Erythroblast (primary cell): ENCODE data around the gene HRH3.

Source experiments
- DNase-seq, 2 experiments: peaks; one replicate each; lab custom pipeline; 2025; lab: John Stamatoyannopoulos, UW
- GATA1 ChIP-seq: IDR thresholded peaks from 2 replicates; pipeline ENCODE4 v1.6.1; 2011; ENCODE audit warnings: low read depth, mild to moderate bottlenecking, control low read depth, low read length, moderate library complexity
- POLR2A ChIP-seq: IDR thresholded peaks from 2 replicates; pipeline ENCODE4 v1.6.1; 2011; ENCODE audit warnings: mild to moderate bottlenecking, low read length

The HRH3 gene

GRCh38 chr20:62171245-62171644, 48.8 kb downstream of the HRH3 start:
- DNase-seq = no peak
- TF ChIP-seq GATA1 = no peak
- no peak for TF ChIP-seq POLR2A

- no peak for TF ChIP-seq POLR2A
- no peak for TF ChIP-seq GATA1
These were observed 49.5 kb downstream of the HRH3 start for GRCh38 chr20:62170536-62170935.

GRCh38 chr20:62168890-62169435, 51.1 kb downstream of the HRH3 start:
- TF ChIP-seq POLR2A (no peak), GATA1 (no peak)
- no peak for DNase-seq

More at GRCh38 chr20:62170536-62170935, 49.5 kb downstream of the HRH3 start:
- no peak for DNase-seq

GRCh38 chr20:62168061-62168460, 52.0 kb downstream of the HRH3 start:
- no peak for DNase-seq
- TF ChIP-seq POLR2A (no peak), GATA1 (no peak)

- DNase-seq = no peak
- no peak for TF ChIP-seq GATA1
- no peak for TF ChIP-seq POLR2A
These were observed 52.6 kb downstream of the HRH3 start for GRCh38 chr20:62167474-62167873.

- no peak for TF ChIP-seq GATA1
- no peak for TF ChIP-seq POLR2A
- DNase-seq = no peak
These were observed 54.2 kb downstream of the HRH3 start for GRCh38 chr20:62165762-62166399.
